ENCODE measurements around the gene KIF2B.
"Not testable (repeated sequence)": the region's sequence is repeated elsewhere in the genome, so short reads cannot be mapped to it uniquely, and the experiment has no call there.

Gene KIF2B, protein sequence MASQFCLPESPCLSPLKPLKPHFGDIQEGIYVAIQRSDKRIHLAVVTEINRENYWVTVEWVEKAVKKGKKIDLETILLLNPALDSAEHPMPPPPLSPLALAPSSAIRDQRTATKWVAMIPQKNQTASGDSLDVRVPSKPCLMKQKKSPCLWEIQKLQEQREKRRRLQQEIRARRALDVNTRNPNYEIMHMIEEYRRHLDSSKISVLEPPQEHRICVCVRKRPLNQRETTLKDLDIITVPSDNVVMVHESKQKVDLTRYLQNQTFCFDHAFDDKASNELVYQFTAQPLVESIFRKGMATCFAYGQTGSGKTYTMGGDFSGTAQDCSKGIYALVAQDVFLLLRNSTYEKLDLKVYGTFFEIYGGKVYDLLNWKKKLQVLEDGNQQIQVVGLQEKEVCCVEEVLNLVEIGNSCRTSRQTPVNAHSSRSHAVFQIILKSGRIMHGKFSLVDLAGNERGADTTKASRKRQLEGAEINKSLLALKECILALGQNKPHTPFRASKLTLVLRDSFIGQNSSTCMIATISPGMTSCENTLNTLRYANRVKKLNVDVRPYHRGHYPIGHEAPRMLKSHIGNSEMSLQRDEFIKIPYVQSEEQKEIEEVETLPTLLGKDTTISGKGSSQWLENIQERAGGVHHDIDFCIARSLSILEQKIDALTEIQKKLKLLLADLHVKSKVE

DNA sequence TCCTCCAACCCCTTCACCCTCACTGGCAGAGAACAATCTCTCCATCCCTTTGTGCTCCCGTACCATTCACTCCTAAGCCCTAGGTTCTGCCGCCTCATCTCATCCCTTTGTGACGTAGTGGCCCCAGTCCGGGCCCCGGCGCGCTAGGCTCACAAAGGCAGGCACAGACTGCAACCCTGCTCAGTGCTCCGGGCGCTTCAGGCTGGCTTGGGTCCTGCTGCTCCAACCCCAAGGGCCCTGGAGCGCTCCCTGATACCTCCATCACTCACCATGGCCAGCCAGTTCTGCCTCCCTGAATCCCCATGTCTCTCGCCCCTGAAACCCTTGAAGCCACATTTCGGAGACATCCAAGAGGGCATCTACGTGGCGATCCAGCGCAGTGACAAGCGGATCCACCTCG, at the start of gene KIF2B:
KIF2B (plus strand) TSS at position 164 of the 400 bp plus-strand sequence; CDS start at position 271, 107 bp downstream.
- DNase-seq (ENCODE audit: low read depth) = no peak

DNA sequence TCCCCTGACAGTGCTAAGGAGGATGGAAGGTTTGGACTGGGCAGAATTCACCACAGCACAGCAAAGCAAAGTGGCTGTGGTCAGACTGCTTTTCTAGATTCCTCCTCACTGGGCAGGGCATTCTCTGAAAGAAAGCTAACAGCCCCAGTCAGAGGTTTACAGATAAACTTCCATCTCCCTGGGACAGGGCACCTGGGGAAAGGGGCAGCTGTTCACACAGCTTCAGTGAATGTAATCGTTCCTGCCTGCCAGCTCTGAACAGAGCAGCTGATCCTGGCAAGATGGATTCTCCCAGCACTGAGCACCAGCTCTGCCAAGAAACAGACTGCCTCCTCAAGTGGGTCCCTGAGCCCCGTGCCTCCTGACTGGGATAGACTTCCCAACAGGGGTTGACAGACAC, 42.4 kb upstream of the KIF2B start:
- no peak for DNase-seq (ENCODE audit: low read depth)

DNA sequence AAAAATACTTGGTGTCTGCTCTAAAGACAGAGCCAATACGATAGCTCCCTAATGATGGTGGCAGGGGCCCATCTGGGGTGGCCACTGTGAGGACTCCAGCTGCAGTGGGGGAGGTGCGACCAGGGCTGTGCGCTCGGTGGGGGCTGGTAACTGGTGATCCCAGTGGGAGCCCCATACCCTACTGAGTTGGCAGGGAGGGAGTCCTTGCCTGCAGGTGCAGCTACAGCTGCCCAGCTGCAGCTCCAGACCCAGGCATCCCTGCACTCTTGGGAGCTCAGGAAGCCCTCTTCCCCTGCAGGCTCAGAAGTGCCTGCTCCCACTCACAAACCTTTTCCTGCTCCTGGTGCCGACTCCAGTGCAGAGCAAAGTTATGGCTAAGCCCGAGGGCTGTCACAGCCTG, 31.2 kb upstream of the KIF2B start:
- DNase-seq (ENCODE audit: low read depth) = no peak

DNA sequence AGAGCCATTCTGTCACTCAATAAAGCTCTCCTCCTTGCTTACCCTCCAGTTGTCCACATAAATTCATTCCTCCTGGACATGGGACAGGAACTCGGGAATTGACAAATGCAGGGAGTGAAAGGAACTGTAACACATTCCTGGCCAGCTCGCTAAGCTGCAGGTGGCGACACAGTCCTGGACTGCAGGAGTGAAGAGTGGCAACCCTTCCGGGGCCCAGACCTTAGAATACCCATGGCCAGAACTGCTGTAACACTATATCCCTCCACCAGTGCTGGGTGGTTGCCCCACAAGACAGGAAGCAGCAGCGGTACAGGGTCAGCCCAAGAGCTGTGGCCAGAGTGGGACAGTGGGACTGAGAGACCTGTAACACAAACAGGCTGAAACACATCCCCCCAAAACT, 30.3 kb upstream of the KIF2B start:
- no peak for DNase-seq (ENCODE audit: low read depth)

DNA sequence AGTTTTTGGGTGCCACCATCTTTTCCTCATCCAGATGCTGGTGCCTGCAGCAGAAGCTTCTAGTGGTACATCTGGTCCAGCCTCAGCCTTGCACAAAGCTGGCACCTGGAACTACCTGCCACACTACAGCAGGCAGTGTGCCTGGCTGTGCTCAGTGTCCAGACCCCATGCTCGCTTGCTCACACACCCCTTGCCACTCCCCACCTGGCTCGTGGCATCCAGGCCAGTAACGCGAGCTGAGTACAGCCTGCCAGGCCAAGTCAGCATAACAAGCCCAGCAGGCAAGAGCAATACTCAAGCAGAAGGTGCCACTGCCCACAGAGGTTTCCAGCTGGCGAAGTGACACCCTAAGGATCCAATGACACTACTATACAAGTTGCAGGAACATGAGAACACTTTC, 29.7 kb upstream of the KIF2B start:
- no peak for DNase-seq (ENCODE audit: low read depth)

DNA sequence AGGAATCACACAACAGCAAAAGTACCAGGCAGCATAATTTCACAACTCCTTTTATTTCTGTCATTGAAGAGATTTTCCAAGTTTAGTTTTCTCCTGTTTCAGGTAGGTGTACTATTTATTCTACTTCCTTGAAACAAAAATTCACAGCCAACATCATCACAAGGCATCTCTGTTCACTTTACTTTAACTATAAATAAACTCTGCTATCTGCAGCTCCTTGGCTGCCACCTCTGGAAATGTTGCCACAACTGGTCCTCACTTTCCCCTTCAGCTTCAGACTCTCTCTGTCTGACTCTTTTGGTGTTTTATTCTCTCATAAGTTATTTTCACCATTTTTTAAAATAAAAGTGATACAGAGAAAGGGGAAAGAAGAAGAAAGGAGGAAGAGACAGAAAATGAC, 27.9 kb upstream of the KIF2B start:
- DNase-seq (ENCODE audit: low read depth) = no peak

DNA sequence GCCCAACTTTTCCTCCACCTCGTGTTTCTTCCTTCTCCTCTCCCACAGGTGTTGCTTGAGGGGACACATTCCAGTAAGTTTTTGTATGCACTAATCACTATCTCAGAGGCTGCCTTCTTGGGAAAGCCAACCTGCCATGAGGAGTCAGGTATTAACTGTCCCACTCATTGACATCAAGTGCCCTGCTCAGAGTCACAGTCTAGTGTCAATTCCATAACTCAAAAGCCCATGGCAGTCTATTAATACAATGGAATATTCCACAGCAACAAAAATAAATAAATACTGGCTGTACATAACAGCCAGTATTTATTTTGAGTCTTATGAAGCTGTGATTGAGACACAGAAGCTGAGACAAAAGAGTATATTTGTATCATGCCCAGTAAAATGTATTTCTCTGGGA, 26.1 kb upstream of the KIF2B start:
- DNase-seq (ENCODE audit: low read depth) = no peak

DNA sequence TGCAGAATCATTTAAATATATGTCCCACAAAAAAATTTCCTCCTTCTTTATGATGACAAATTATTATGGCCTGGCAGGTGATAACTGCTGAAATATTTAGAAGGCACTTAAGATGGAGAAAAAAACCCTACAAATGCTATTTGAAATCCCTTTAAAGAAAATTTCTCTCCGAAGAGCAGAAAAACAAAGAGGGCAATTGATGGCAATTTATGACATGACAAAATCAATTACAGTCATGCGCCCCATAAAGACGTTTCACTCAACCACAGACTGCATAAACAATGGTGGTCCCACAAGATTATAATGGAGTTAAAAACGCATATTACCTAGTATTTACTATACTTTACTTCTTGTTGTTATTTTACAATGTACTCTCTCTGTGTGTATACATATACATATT, 25.2 kb upstream of the KIF2B start:
- no peak for DNase-seq (ENCODE audit: low read depth)

DNA sequence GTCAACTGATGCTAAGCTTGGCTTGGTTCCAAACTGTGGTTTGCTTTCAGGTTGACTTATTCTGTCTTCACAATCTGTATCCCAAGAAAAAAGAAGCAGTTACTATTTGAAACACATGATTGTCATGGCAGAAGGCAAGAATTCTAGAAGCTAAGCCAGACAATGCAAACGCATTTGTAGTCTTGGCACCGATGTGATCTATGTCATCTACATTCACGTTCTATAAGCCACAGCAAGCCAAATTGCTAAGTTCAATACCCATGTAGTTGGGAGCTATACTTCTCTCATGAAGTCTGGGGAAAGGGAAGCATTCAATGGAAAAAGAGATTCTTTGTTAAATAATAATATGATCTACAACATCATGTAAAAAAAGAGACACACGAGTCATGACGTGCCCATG, 18.3 kb upstream of the KIF2B start:
- no peak for DNase-seq (ENCODE audit: low read depth)

DNA sequence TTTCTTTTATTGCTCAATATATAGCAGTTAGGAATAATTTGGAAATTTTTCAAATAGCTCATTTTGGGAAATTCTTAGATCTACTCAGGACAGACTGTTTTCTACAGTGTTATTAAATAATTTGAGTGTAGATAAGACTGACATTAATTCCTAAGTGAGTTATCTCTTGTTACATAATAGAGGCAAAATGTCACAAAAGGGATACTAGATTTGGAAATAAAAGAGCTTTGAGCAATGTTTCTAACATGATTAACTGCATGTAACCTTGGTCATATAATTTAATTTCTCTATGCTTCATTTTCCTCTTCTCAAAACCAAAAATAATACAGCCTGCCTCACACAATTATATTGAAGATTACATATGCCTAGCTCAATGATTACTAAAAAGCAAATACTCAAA, 16.3 kb upstream of the KIF2B start:
- DNase-seq (ENCODE audit: low read depth) = no peak

DNA sequence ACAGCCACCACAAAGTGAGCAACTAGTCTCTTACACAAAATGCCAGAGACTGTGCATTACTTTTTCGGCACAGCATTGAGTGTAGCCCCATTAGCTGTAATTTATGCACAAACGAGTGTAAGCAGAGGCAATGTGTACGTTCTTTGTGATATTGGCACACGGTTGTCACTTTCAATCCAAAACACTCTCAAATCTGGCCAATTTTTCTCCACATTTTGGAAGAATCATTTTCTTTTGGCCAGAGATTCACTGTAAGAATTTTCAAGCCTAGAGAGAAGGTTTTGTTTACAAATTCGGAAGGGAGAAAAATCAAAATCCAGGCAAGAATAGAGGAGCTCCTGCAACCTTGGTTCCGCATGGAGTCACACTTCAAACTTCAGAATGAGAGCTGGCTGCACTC, 15.4 kb upstream of the KIF2B start:
- DNase-seq (ENCODE audit: low read depth) = no peak

DNA sequence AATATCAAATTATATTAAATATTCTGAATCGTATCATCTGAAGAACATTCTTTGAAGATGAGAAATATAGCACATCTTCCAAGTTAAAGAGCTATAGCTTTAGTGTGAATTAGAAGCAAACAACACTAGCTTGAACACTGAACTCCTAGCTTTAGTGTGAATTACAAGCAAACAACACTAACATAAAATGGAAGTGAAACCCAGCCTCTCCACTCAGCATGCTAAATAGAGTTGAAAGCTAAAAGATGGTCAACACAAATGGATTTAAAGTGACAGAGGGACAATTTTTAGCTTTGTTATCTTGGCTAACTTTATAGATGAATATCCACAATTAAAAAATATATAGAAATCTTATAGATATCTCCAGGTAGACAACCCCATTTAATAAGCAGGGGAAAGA, 4.5 kb upstream of the KIF2B start:
- no peak for DNase-seq (ENCODE audit: low read depth)

DNA sequence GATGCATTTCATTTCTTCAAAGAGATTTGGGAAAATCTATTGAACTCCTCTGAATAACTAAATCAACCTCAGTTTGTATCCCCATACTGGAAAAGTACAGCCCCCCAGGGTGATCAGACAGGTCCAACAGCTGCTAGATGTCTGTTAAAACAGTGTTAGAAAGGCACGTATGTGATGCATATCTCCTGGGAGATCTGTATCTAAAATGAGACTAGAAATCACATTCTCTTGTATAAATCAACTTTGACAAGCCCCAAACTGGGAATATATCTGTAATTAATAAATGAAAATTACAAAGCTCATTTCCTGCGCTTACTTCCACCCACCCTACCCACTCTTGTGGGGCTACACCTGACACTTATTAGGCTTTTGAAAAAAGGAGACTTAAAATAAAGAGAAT, 3.8 kb upstream of the KIF2B start:
- no peak for DNase-seq (ENCODE audit: low read depth)

DNA sequence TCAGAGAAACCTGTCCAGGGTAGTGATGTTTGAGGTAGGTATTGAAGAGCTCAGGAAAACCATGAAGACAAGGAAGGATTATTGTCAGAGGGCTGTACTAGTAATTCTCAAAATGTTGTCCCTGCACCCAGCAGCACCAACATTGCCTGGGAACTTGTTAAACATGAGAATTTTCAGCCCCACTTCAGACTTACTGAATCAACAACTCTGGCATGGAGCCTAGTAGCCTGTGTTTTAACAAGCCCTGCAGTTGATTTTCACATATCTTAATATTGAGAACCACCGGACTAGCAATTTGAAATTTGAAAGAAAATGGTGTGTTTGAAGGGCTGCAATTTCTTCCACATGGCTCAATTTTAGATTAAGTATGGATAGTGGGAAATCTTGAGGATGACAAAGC, 2.8 kb upstream of the KIF2B start:
- no peak for DNase-seq (ENCODE audit: low read depth)

DNA sequence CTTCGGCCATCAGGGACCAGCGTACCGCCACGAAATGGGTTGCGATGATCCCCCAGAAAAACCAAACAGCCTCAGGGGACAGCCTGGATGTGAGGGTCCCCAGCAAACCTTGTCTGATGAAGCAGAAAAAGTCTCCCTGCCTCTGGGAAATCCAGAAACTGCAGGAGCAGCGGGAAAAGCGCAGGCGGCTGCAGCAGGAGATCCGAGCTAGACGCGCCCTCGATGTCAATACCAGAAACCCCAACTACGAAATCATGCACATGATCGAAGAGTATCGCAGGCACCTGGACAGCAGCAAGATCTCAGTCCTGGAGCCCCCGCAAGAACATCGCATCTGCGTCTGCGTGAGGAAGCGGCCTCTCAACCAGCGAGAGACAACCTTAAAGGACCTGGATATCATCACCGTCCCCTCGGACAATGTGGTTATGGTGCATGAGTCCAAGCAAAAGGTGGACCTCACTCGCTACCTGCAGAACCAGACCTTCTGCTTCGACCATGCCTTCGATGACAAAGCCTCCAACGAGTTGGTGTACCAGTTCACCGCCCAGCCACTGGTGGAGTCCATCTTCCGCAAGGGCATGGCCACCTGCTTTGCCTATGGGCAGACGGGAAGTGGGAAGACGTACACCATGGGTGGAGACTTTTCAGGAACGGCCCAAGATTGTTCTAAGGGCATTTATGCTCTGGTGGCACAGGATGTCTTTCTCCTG, 769 bp downstream of the KIF2B start:
- DNase-seq (ENCODE audit: low read depth) = no peak

DNA sequence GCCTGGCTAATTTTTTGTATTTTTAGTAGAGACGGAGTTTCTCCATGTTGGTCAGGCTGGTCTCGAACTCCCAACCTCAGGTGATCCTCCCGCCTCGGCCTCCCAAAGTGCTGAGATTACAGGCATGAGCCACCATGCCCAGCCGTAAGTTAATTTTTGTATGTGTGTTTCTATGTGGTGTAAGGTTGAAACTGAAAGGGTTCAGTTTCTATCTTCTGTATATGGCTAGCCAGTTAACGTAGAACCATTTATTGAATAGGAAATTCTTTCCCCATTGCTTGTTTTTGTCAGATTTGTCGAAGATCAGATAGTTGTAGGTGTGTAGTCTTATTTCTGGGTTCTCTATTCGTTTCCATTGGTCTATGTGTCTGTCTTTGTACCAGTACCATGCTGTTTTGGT, 12.0 kb downstream of the KIF2B start:
- not testable (repeated sequence) for DNase-seq (ENCODE audit: low read depth)

DNA sequence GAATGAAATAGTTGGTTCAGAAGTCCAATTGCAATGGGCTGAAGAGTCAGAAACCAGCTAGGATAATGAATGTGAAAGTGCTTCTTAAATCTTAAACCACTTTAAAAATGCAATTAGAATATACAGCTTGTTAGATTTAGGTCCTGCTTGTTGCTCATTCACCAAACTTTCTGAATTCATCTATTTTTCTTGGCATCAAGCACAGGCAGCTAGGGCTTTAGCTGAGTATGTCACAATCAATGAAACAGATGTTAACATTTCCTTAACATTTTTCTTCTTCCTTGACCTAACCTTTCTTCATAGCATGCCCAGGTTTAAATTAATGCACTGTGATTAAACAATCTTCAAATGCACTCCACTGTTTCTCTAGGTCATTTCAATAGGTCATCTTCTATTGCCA, 14.4 kb downstream of the KIF2B start:
- DNase-seq (ENCODE audit: low read depth) = no peak

DNA sequence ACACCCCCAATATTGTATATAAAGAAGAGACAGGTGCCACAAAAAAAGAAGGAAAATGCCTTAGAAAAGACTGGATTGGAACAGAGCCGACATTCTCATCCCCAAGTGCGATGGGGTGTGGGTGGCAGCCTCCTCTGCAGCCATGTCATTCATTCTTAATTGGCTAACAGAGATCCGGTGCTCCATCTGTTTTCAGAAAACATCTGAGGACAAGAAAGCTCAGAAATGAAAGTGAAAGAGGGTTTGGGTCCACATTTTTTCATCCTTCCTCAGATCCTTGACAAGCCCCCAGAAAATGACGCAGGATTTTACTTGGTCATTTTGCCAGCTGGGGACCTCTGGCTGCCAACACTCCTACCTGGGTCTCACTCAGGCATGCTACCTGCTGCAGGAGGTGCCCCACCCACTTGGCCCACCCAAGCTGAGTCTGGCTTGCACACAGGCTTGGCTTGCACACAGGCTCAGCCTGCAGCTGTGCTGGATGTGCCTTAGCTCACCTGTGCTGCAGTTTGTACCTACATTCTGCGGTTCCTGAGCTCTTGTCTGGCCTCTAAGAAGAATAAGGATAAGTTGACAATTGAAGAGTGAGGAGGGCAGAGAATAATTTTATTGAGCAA, 21.9 kb downstream of the KIF2B start:
- no peak for DNase-seq (ENCODE audit: low read depth)

DNA sequence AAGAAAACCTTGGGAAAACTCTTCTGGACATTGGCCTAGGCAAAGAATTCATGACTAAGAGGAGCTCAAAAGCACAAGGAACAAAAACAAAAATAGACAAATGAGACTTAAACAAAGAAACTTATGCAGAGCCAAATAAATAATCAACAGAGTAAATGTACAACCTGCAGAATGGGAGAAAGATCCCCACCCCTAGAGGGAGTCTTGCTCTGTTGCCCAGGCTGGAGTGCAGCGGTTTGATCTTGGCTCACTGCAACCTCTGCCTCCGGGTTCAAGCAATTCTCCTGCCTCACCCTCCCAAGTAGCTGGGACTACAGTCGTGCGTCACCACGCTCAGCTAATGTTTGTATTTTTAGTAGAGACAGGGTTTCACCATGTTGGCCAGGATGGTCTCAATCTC, 48.4 kb downstream of the KIF2B start:
- not testable (repeated sequence) for DNase-seq (ENCODE audit: low read depth)

All from amniotic epithelial cell (primary cell).